WTC11 (cell line): ENCODE measurements around the gene PPP2R5E. TPM values are rescaled to one million over a fixed set of nuclear protein-coding genes. Genes with fewer than 3 reads are reported as not detected.

Experiments used
- ATAC-seq: fragments of 200-7000 bp; cut with Tn5 transposase; 2 replicates; pipeline ENCODE4 v1.10.0; 2021; ENCODE audit warnings: mild to moderate bottlenecking, moderate library complexity
- CTCF ChIA-PET: fragments of 300-600 bp; sonication (Branson Sonifier 250); formaldehyde crosslinking; loops from one replicate; lab custom pipeline; 2021; ENCODE audit warnings: antibody characterized with exemption; lab: Charles Lee
- POLR2A ChIA-PET: fragments of 350-600 bp; sonication (Branson Sonifier 250); formaldehyde crosslinking; loops from one replicate; lab custom pipeline; 2021; ENCODE audit warnings: antibody characterized with exemption; lab: Charles Lee
- DNase-seq: peaks from one replicate; pipeline ENCODE4 v3.0.0; 2021; ENCODE audit warnings: low spot score
- H3K27ac Mint-ChIP-seq: 2 replicates; pipeline ENCODE4 v1.8.0; 2021; ENCODE audit warnings: mixed read lengths
- H3K27me3 Mint-ChIP-seq: 2 replicates; pipeline ENCODE4 v1.8.0; 2021; ENCODE audit warnings: low read depth, mild to moderate bottlenecking, moderate library complexity, mixed read lengths
- H3K36me3 Mint-ChIP-seq: 2 replicates; pipeline ENCODE4 v1.8.0; 2021; ENCODE audit warnings: mixed read lengths
- H3K4me1 Mint-ChIP-seq: 2 replicates; pipeline ENCODE4 v1.8.0; 2022; ENCODE audit warnings: mixed read lengths
- H3K4me3 Mint-ChIP-seq: 2 replicates; pipeline ENCODE4 v1.8.0; 2021; ENCODE audit warnings: mild to moderate bottlenecking, moderate library complexity, mixed read lengths
- H3K9me3 Mint-ChIP-seq: 2 replicates; pipeline ENCODE4 v1.8.0; 2021; ENCODE audit warnings: mixed read lengths
- CBFB ChIP-seq: sonication (generic); formaldehyde crosslinking; IDR thresholded peaks from 2 replicates; pipeline ENCODE4 v1.8.1; 2022; ENCODE audit warnings: mild to moderate bottlenecking, low read depth, missing genetic modification reagents
- E2F1 ChIP-seq: sonication (generic); formaldehyde crosslinking; IDR thresholded peaks from 2 replicates; pipeline ENCODE4 v1.8.0; 2022; ENCODE audit warnings: mild to moderate bottlenecking, missing genetic modification reagents
- EMX1 ChIP-seq: fragments of 250-450 bp; sonication (Bioruptor Pico); IDR thresholded peaks from 2 replicates; pipeline ENCODE4 v1.8.0; 2021; ENCODE audit warnings: mild to moderate bottlenecking
- IRF1 ChIP-seq: sonication (generic); formaldehyde crosslinking; IDR thresholded peaks from 2 replicates; pipeline ENCODE4 v1.8.0; 2023; ENCODE audit warnings: missing genetic modification reagents
- NFE2L1 ChIP-seq: sonication (generic); formaldehyde crosslinking; IDR thresholded peaks from 2 replicates; pipeline ENCODE4 v1.8.1; 2023; ENCODE audit warnings: missing genetic modification reagents
- NR3C1 ChIP-seq: sonication (generic); formaldehyde crosslinking; conservative IDR thresholded peaks from 2 replicates; pipeline ENCODE4 v1.8.1; 2023; ENCODE audit warnings: low read depth, mild to moderate bottlenecking, missing genetic modification reagents
- RELA ChIP-seq: sonication (generic); formaldehyde crosslinking; IDR thresholded peaks from 2 replicates; pipeline ENCODE4 v1.8.1; 2022; ENCODE audit warnings: missing genetic modification reagents, mild to moderate bottlenecking, borderline replicate concordance
- TEAD1 ChIP-seq: sonication (generic); formaldehyde crosslinking; IDR thresholded peaks from 2 replicates; pipeline ENCODE4 v1.8.0; 2022; ENCODE audit warnings: mild to moderate bottlenecking, missing genetic modification reagents
- ZMAT4 ChIP-seq: fragments of 250-450 bp; sonication (Bioruptor Pico); IDR thresholded peaks from 2 replicates; pipeline ENCODE4 v1.9.0; 2021; ENCODE audit warnings: mild to moderate bottlenecking
- ZNF263 ChIP-seq: sonication (generic); formaldehyde crosslinking; IDR thresholded peaks from 2 replicates; pipeline ENCODE4 v1.8.1; 2022; ENCODE audit warnings: low read depth, mild to moderate bottlenecking, moderate library complexity, missing genetic modification reagents
- total RNA-seq: library from RNA; stranded (reverse); gene quantifications from 3 replicates; pipeline ENCODE4 v1.2.3, GENCODE V29; 2021
- TF ChIP-seq, protein P1 (sequence below): sonication (generic); formaldehyde crosslinking; IDR thresholded peaks from 2 replicates; pipeline ENCODE4 v1.8.1; 2022; ENCODE audit warnings: mild to moderate bottlenecking, moderate library complexity, missing genetic modification reagents
- TF ChIP-seq, protein P2 (sequence below): fragments of 250-450 bp; sonication (Bioruptor Pico); IDR thresholded peaks from 2 replicates; pipeline ENCODE4 v2.1.2; 2022; ENCODE audit warnings: mild to moderate bottlenecking, moderate library complexity
- TF ChIP-seq, protein P3 (sequence below): fragments of 250-450 bp; sonication (Bioruptor Pico); conservative IDR thresholded peaks from 2 replicates; pipeline ENCODE4 v1.9.0; 2021; ENCODE audit warnings: mild to moderate bottlenecking
- TF ChIP-seq, protein P4 (sequence below): sonication (generic); formaldehyde crosslinking; IDR thresholded peaks from 2 replicates; pipeline ENCODE4 v1.8.1; 2023; ENCODE audit warnings: mild to moderate bottlenecking, missing genetic modification reagents, borderline replicate concordance

The PPP2R5E gene
- total RNA-seq, 1 experiment from 2014 or later: 59.0 TPM

DNA sequence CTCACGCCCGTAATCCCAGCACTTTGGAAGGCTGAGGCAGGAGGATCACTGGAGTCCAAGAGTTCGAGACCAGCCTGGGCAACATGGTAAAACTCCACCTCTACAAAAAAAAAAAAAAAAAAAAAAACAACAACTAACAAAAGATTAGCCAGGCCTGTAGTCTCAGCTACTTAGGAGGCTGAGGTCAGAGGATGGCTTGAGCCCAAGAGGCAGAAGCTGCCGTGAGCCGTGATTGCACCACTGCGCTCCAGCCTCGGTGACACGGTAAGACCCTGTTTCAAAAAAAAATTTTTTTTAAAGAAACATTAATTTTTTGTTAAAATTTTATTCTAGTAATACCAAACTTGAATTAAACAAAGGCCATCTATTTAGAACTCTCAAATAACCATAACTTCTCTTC, 77.8 kb downstream of the PPP2R5E start:
- no peak for DNase-seq
- Mint-ChIP-seq H3K36me3 (no peaks in the 10 kb centered on the region), H3K4me3 (no peak overlapping the region), H3K27ac (no peak overlapping the region), H3K9me3 (no peaks in the 10 kb centered on the region), H3K4me1 (peaks cover 12% of the 10 kb centered on the region), H3K27me3 (no peaks in the 10 kb centered on the region)
- TF ChIP-seq IRF1 (CRISPR knock-in tag) (no peak), TEAD1 (CRISPR knock-in tag) (no peak), ZNF263 (CRISPR knock-in tag) (no peak), E2F1 (CRISPR knock-in tag) (no peak), CBFB (CRISPR knock-in tag) (no peak), NR3C1 (CRISPR knock-in tag) (no peak), ZMAT4 (CRISPR knock-in tag) (no peak), EMX1 (CRISPR knock-in tag) (no peak), RELA (CRISPR knock-in tag) (no peak), NFE2L1 (CRISPR knock-in tag) (no peak)
- TF ChIP-seq, protein P1, sequence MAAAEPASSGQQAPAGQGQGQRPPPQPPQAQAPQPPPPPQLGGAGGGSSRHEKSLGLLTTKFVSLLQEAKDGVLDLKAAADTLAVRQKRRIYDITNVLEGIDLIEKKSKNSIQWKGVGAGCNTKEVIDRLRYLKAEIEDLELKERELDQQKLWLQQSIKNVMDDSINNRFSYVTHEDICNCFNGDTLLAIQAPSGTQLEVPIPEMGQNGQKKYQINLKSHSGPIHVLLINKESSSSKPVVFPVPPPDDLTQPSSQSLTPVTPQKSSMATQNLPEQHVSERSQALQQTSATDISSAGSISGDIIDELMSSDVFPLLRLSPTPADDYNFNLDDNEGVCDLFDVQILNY (CRISPR knock-in tag): no peak
- TF ChIP-seq, protein P2, sequence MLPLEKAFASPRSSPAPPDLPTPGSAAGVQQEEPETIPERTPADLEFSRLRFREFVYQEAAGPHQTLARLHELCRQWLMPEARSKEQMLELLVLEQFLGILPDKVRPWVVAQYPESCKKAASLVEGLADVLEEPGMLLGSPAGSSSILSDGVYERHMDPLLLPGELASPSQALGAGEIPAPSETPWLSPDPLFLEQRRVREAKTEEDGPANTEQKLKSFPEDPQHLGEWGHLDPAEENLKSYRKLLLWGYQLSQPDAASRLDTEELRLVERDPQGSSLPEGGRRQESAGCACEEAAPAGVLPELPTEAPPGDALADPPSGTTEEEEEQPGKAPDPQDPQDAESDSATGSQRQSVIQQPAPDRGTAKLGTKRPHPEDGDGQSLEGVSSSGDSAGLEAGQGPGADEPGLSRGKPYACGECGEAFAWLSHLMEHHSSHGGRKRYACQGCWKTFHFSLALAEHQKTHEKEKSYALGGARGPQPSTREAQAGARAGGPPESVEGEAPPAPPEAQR (CRISPR knock-in tag): no peak
- TF ChIP-seq, protein P3, sequence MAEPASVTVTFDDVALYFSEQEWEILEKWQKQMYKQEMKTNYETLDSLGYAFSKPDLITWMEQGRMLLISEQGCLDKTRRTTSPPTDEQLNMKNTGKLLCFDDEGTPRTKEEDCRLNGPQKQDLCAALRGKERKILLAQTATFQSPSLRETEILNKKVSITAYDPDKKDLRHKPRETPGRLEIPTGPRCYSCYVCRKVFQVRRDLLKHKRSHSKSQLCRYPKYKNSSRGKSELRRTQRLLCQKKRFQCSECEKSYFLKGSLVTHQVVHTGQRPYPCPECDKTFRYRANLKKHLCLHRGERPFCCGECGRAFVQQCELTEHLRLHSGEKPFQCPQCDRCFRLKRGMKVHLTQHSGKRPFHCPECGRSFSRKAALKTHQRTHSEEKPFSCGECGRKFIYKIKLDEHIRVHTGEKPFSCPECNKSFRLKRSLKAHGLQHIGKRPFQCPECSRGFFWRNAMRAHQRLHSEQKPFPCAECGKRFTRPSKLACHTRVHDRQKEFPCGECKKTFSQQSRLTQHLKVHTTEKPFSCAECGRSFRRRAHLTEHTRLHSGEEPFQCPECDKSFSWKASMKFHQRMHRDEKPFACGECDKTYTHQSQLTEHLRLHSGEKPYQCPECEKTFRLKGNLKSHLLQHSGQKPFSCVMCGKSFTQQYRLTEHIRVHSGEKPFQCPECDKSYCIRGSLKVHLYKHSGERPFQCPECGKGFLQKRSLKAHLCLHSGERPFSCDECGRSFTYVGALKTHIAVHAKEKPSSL: no peak
- TF ChIP-seq, protein P4, sequence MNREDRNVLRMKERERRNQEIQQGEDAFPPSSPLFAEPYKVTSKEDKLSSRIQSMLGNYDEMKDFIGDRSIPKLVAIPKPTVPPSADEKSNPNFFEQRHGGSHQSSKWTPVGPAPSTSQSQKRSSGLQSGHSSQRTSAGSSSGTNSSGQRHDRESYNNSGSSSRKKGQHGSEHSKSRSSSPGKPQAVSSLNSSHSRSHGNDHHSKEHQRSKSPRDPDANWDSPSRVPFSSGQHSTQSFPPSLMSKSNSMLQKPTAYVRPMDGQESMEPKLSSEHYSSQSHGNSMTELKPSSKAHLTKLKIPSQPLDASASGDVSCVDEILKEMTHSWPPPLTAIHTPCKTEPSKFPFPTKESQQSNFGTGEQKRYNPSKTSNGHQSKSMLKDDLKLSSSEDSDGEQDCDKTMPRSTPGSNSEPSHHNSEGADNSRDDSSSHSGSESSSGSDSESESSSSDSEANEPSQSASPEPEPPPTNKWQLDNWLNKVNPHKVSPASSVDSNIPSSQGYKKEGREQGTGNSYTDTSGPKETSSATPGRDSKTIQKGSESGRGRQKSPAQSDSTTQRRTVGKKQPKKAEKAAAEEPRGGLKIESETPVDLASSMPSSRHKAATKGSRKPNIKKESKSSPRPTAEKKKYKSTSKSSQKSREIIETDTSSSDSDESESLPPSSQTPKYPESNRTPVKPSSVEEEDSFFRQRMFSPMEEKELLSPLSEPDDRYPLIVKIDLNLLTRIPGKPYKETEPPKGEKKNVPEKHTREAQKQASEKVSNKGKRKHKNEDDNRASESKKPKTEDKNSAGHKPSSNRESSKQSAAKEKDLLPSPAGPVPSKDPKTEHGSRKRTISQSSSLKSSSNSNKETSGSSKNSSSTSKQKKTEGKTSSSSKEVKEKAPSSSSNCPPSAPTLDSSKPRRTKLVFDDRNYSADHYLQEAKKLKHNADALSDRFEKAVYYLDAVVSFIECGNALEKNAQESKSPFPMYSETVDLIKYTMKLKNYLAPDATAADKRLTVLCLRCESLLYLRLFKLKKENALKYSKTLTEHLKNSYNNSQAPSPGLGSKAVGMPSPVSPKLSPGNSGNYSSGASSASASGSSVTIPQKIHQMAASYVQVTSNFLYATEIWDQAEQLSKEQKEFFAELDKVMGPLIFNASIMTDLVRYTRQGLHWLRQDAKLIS (CRISPR knock-in tag): no peak
- ChIA-PET CTCF (no interaction called here), POLR2A (no interaction called here)
- no peak for ATAC-seq
